ENCODE results near the gene GPC6.

The GPC6 gene

DNA sequence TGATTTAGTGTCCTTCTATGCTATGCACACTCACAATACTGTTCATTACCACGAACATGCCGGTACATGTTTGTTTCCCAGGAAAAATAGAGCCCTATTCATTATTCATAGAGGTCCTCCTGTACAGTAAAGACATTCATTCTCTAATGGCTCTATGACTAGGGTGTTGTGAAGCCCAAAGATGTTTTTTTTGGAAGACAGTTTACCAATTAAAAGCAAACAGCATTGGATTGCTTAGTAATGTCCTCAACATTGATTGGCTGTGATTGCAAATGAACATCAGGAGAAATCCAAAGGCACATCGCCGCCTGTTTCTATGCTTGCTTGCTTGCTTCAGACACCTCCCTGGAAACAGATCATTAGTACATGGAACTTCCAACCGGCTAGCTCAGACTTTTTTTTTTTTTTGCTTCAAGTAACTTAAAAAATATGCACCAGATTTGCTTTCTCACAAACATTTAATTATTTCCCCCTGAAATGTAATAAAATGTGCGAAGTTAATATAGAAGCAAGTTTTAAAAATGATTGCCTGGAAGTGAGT, 8.8 kb upstream of the GPC6 start:
- no peaks in the 10 kb centered on the region for H3K9me3 ChIP-seq (ENCODE audit: control insufficient read depth, insufficient read depth, low read depth, low read length)
- ChIA-PET CTCF (interaction anchor here (0.7 kb wide), 1 partner anchor 16 kb away, joined by 3 read pairs; no protein-coding TSS in a partner anchor), POLR2A (no interaction called here)
- H3K4me3 ChIP-seq (ENCODE audit: low read depth, low read length) = no peak overlapping the region
- H3K4me1 ChIP-seq (ENCODE audit: control insufficient read depth, insufficient read depth, low read length) = no peaks in the 10 kb centered on the region
- H3K36me3 ChIP-seq (ENCODE audit: control insufficient read depth in 2 of 2, insufficient read depth in 1 of 2, low read length in 2 of 2) = no peaks in the 10 kb centered on the region
- no peak overlapping the region for H3K27ac ChIP-seq (ENCODE audit: extremely low read depth, low read depth, low read length)
- TF ChIP-seq KLF7 (tag by site-specific recombination; IDR thresholded peaks at IDR 0.05; ENCODE audit: borderline replicate concordance) (no peak), ZBTB8A (tag by site-specific recombination; IDR thresholded peaks at IDR 0.05) (0 out of 2 replicates have a peak, but pooled peaks have one; percentile 6), TSHZ1 (tag by site-specific recombination; IDR thresholded peaks at IDR 0.05; ENCODE audit: borderline replicate concordance) (no peak), ZNF624 (tag by site-specific recombination; IDR thresholded peaks at IDR 0.05) (no peak), GLI2 (tag by site-specific recombination; IDR thresholded peaks at IDR 0.05; ENCODE audit: borderline replicate concordance, low read depth) (no peak), TRIM28 (IDR thresholded peaks at IDR 0.05; ENCODE audit: borderline replicate concordance, low read length) (peak; percentile 97), SETDB1 (IDR thresholded peaks at IDR 0.05; ENCODE audit: insufficient read length, low read length) (peak; percentile 66), ZNF335 (tag by site-specific recombination; conservative IDR thresholded peaks at IDR 0.05) (0 out of 2 replicates have a peak, but pooled peaks have one; percentile 13), ZNF426 (tag by site-specific recombination; IDR thresholded peaks at IDR 0.05) (no peak), ZNF658 (tag by site-specific recombination; IDR thresholded peaks at IDR 0.05) (no peak), ZNF747 (tag by site-specific recombination; IDR thresholded peaks at IDR 0.05) (no peak), ZNF629 (tag by site-specific recombination; IDR thresholded peaks at IDR 0.05) (no peak), RBAK (tag by site-specific recombination; IDR thresholded peaks at IDR 0.05) (no peak), FEZF1 (tag by site-specific recombination; IDR thresholded peaks at IDR 0.05) (peak; percentile 92), ZNF510 (tag by site-specific recombination; IDR thresholded peaks at IDR 0.05; ENCODE audit: insufficient replicate concordance) (no peak), ZNF529 (tag by site-specific recombination; IDR thresholded peaks at IDR 0.05; ENCODE audit: insufficient replicate concordance) (no peak), ZNF518A (tag by site-specific recombination; conservative IDR thresholded peaks at IDR 0.05; ENCODE audit: low read depth) (0 out of 2 replicates have a peak, but pooled peaks have one; percentile 11), PRDM10 (tag by site-specific recombination; IDR thresholded peaks at IDR 0.05) (no peak), ZNF792 (tag by site-specific recombination; IDR thresholded peaks at IDR 0.05) (no peak), ZNF221 (tag by site-specific recombination; IDR thresholded peaks at IDR 0.05; ENCODE audit: borderline replicate concordance) (no peak)
- TF ChIP-seq, protein P1, sequence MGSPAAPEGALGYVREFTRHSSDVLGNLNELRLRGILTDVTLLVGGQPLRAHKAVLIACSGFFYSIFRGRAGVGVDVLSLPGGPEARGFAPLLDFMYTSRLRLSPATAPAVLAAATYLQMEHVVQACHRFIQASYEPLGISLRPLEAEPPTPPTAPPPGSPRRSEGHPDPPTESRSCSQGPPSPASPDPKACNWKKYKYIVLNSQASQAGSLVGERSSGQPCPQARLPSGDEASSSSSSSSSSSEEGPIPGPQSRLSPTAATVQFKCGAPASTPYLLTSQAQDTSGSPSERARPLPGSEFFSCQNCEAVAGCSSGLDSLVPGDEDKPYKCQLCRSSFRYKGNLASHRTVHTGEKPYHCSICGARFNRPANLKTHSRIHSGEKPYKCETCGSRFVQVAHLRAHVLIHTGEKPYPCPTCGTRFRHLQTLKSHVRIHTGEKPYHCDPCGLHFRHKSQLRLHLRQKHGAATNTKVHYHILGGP (tag by site-specific recombination; IDR thresholded peaks at IDR 0.05) = peak; percentile 37; the same call in 1 of the 2 replicates
- TF ChIP-seq, protein P2, sequence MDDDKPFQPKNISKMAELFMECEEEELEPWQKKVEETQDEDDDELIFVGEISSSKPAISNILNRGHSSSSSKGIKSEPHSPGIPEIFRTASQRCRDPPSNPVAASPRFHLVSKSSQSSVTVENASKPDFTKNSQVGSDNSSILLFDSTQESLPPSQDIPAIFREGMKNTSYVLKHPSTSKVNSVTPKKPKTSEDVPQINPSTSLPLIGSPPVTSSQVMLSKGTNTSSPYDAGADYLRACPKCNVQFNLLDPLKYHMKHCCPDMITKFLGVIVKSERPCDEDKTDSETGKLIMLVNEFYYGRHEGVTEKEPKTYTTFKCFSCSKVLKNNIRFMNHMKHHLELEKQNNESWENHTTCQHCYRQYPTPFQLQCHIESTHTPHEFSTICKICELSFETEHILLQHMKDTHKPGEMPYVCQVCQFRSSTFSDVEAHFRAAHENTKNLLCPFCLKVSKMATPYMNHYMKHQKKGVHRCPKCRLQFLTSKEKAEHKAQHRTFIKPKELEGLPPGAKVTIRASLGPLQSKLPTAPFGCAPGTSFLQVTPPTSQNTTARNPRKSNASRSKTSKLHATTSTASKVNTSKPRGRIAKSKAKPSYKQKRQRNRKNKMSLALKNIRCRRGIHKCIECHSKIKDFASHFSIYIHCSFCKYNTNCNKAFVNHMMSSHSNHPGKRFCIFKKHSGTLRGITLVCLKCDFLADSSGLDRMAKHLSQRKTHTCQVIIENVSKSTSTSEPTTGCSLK (tag by site-specific recombination; IDR thresholded peaks at IDR 0.05) = no peak
